ENCODE data around the gene HNRNPR.
A peak's percentile ranks its signal among the peaks of the same experiment; 100 is the strongest.

HNRNPR gene

GRCh38 chr1:23369335-23370013, 25.4 kb upstream of the HNRNPR start, which contains the start of gene ZNF436:
Gene ZNF436, minus strand, starts transcription at chr1:23369836. Its CDS starts 1,831 bp downstream, at chr1:23368005.
- no peak for DNase-seq (ENCODE audit: low read depth in 2 of 2, low spot score in 1 of 2)

- DNase-seq (ENCODE audit: low read depth in 2 of 2, low spot score in 1 of 2) = peak; percentile 62 to 68
These were observed 24.7 kb upstream of the HNRNPR start for GRCh38 chr1:23368562-23369334.

- DNase-seq (ENCODE audit: low read depth in 2 of 2, low spot score in 1 of 2) = peak; percentile 94 to 97
These were observed 23.9 kb upstream of the HNRNPR start for GRCh38 chr1:23367791-23368561.

- DNase-seq (ENCODE audit: low read depth in 2 of 2, low spot score in 1 of 2) = no peak
These were observed 23.3 kb upstream of the HNRNPR start for GRCh38 chr1:23367451-23367790.

GRCh38 chr1:23366598-23366997, 22.5 kb upstream of the HNRNPR start:
- no peak for DNase-seq (ENCODE audit: low read depth in 2 of 2, low spot score in 1 of 2)

- DNase-seq (ENCODE audit: low read depth in 2 of 2, low spot score in 1 of 2) = no peak
These were observed 22.1 kb upstream of the HNRNPR start for GRCh38 chr1:23366146-23366545.

- no peak for DNase-seq (ENCODE audit: low read depth in 2 of 2, low spot score in 1 of 2)
These were observed 18.2 kb upstream of the HNRNPR start for GRCh38 chr1:23362218-23362713.

GRCh38 chr1:23358310-23358875, 14.3 kb upstream of the HNRNPR start:
- no peak for DNase-seq (ENCODE audit: low read depth in 2 of 2, low spot score in 1 of 2)

GRCh38 chr1:23357138-23357908, 13.2 kb upstream of the HNRNPR start:
- DNase-seq (ENCODE audit: low read depth in 2 of 2, low spot score in 1 of 2) = no peak

- no peak for DNase-seq (ENCODE audit: low read depth in 2 of 2, low spot score in 1 of 2)
These were observed 12.5 kb upstream of the HNRNPR start for GRCh38 chr1:23356471-23357137.

- no peak for DNase-seq (ENCODE audit: low read depth in 2 of 2, low spot score in 1 of 2)
These were observed 10.2 kb upstream of the HNRNPR start for GRCh38 chr1:23354245-23354644.

GRCh38 chr1:23352096-23352695, 8.1 kb upstream of the HNRNPR start:
- no peak for DNase-seq (ENCODE audit: low read depth in 2 of 2, low spot score in 1 of 2)

GRCh38 chr1:23345920-23346319, 1.8 kb upstream of the HNRNPR start:
- DNase-seq (ENCODE audit: low read depth in 2 of 2, low spot score in 1 of 2) = no peak

- no peak for DNase-seq (ENCODE audit: low read depth in 2 of 2, low spot score in 1 of 2)
These were observed 946 bp upstream of the HNRNPR start for GRCh38 chr1:23344987-23345472.

- DNase-seq (ENCODE audit: low read depth in 2 of 2, low spot score in 1 of 2) = peak in 1 of 2 donors; percentile 17
These were observed 618 bp downstream of the HNRNPR start for GRCh38 chr1:23343221-23344110.

GRCh38 chr1:23341931-23342692, 2.0 kb downstream of the HNRNPR start:
- no peak for DNase-seq (ENCODE audit: low read depth in 2 of 2, low spot score in 1 of 2)

- DNase-seq (ENCODE audit: low read depth in 2 of 2, low spot score in 1 of 2) = no peak
These were observed 4.5 kb downstream of the HNRNPR start for GRCh38 chr1:23339632-23340031.

- DNase-seq (ENCODE audit: low read depth in 2 of 2, low spot score in 1 of 2) = no peak
These were observed 6.2 kb downstream of the HNRNPR start for GRCh38 chr1:23337869-23338268.
